HEK293 (cell line): ENCODE results near the gene THUMPD3.

Source experiments
- CTCF ChIP-seq: fragments of 450-650 bp; formaldehyde crosslinking; IDR thresholded peaks from 2 replicates; pipeline ENCODE4 v1.5.1; 2016; ENCODE audit warnings: missing biosample characterization, missing genetic modification characterization
- GLI4 ChIP-seq: fragments of 450-650 bp; formaldehyde crosslinking; IDR thresholded peaks from 2 replicates; pipeline ENCODE4 v1.5.1; 2016; ENCODE audit warnings: missing biosample characterization, missing genetic modification characterization
- ZNF513 ChIP-seq: fragments of 450-650 bp; IDR thresholded peaks from 2 replicates; pipeline ENCODE4 v1.5.1; 2018; ENCODE audit warnings: missing biosample characterization, missing genetic modification characterization
- ZNF654 ChIP-seq: fragments of 450-650 bp; formaldehyde crosslinking; IDR thresholded peaks from 2 replicates; pipeline ENCODE4 v1.5.1; 2016; ENCODE audit warnings: low read depth, missing biosample characterization, missing genetic modification characterization
- ZNF785 ChIP-seq: fragments of 450-650 bp; formaldehyde crosslinking; IDR thresholded peaks from 2 replicates; pipeline ENCODE4 v1.5.1; 2016; ENCODE audit warnings: missing biosample characterization, missing genetic modification characterization

GRCh38 chr3:9385187-9386077 is 22.6 kb downstream of the THUMPD3 start:
- no peak for TF ChIP-seq GLI4
- no peak for TF ChIP-seq ZNF513 (tag by site-specific recombination)
- TF ChIP-seq ZNF785 (tag by site-specific recombination), result no peak
- TF ChIP-seq CTCF (tag by site-specific recombination), result no peak
- TF ChIP-seq ZNF654 (tag by site-specific recombination), result no peak
